OCI-LY7 (cell line): ENCODE results near the gene RAB10. TPM values are rescaled to one million over a fixed set of nuclear protein-coding genes. Genes with fewer than 3 reads are reported as not detected.

Source experiments
- BruUV-seq: library from RNA; stranded (reverse); fragments of 400-500 nt; replicated peaks from 2 replicates; lab custom pipeline; 2021; lab: Mats Ljungman, UMichigan
- CTCF ChIA-PET: fragments of 300-600 bp; sonication (Branson Sonifier 250); formaldehyde crosslinking; loops from one replicate; lab custom pipeline; 2022; ENCODE audit warnings: antibody characterized with exemption; ENCODE audit not compliant: unreplicated experiment; lab: Charles Lee
- POLR2A ChIA-PET: fragments of 300-600 bp; sonication (Branson Sonifier 250); formaldehyde crosslinking; loops from one replicate; lab custom pipeline; 2022; ENCODE audit warnings: antibody characterized with exemption; lab: Charles Lee
- DNase-seq: peaks from one replicate; pipeline ENCODE4 v3.0.0-alpha.2; 2015; ENCODE audit warnings: low spot score
- H2AFZ ChIP-seq: fragments of 200-600 bp; sonication (generic), shearing (Covaris generic); 2 replicates; pipeline ENCODE4 v1.6.1; 2014; ENCODE audit warnings: mild to moderate bottlenecking, antibody characterized with exemption, low read length, moderate library complexity
- H3K27ac ChIP-seq: fragments of 200-600 bp; sonication (generic); 2 replicates; pipeline ENCODE4 v1.5.1; 2014; ENCODE audit warnings: mixed run types, low read depth, mild to moderate bottlenecking, moderate library complexity, low read length, inconsistent platforms; ENCODE audit not compliant: poor library complexity, severe bottlenecking
- H3K36me3 ChIP-seq: fragments of 200-600 bp; sonication (generic); 2 replicates; pipeline ENCODE4 v1.6.1; 2014; ENCODE audit warnings: mild to moderate bottlenecking, antibody characterized with exemption, low read length, moderate library complexity, mixed read lengths; ENCODE audit not compliant: insufficient read depth
- H3K4me1 ChIP-seq: fragments of 200-600 bp; sonication (generic); 2 replicates; pipeline ENCODE4 v1.5.1; 2014; ENCODE audit warnings: mild to moderate bottlenecking, low read length; ENCODE audit not compliant: insufficient read depth, poor library complexity, severe bottlenecking
- H3K4me2 ChIP-seq: fragments of 200-600 bp; sonication (generic); 2 replicates; pipeline ENCODE4 v1.6.1; 2014; ENCODE audit warnings: mild to moderate bottlenecking, low read length
- H3K4me3 ChIP-seq: fragments of 200-600 bp; sonication (generic); 2 replicates; pipeline ENCODE4 v1.5.1; 2014; ENCODE audit warnings: mild to moderate bottlenecking, low read depth, low read length; ENCODE audit not compliant: poor library complexity, severe bottlenecking
- H3K79me2 ChIP-seq: fragments of 200-600 bp; sonication (generic); 2 replicates; pipeline ENCODE4 v1.6.1; 2016; ENCODE audit warnings: low read depth, mild to moderate bottlenecking, low read length, moderate library complexity, mixed read lengths; ENCODE audit not compliant: insufficient read depth
- H3K9me2 ChIP-seq: fragments of 200-600 bp; sonication (generic); 2 replicates; pipeline ENCODE4 v1.6.1; 2016; ENCODE audit warnings: mild to moderate bottlenecking, low read length, mixed read lengths; ENCODE audit not compliant: insufficient read depth
- H3K9me3 ChIP-seq: fragments of 200-600 bp; sonication (generic); 2 replicates; pipeline ENCODE4 v1.6.1; 2014; ENCODE audit warnings: mild to moderate bottlenecking, mixed run types, low read length, mixed read lengths
- H4K20me1 ChIP-seq: fragments of 200-600 bp; sonication (generic); 2 replicates; pipeline ENCODE4 v1.6.1; 2014; ENCODE audit warnings: mild to moderate bottlenecking, antibody characterized with exemption, low read length, moderate library complexity, mixed read lengths; ENCODE audit not compliant: insufficient read depth
- CTCF ChIP-seq: fragments of 200-600 bp; sonication (generic); conservative IDR thresholded peaks from 2 replicates; pipeline ENCODE4 v1.5.1; 2014; ENCODE audit warnings: mild to moderate bottlenecking, antibody characterized with exemption, low read length, moderate library complexity, mixed read lengths
- EZH2phosphoT487 ChIP-seq: fragments of 200-600 bp; sonication (generic); IDR thresholded peaks from 2 replicates; pipeline ENCODE4 v1.6.1; 2018; ENCODE audit warnings: low read depth, borderline replicate concordance, mild to moderate bottlenecking, mixed run types, antibody characterized with exemption, low read length, moderate library complexity, mixed read lengths
- intact Hi-C: fragments of 100-400 bp; cut with micrococcal nuclease; formaldehyde crosslinking; loops from one replicate; pipeline ENCODE4 v1.10.0; 2022; ENCODE audit not compliant: unreplicated experiment
- total RNA-seq, 2 experiments: library from RNA; depleted of rRNA in 1 of 2; stranded (reverse); fragments of >200 nt in 1 of 2; shearing (Covaris generic) in 1 of 2; gene quantifications; 2 replicates each; pipeline ENCODE4 v1.2.3, GENCODE V29; 2014 to 2022

Gene RAB10
- total RNA-seq, 2 experiments from 2014 or later = 58.3 to 96.7 TPM

GRCh38 chr2:26011990-26012856, 21.7 kb upstream of the RAB10 start:
- no peak for DNase-seq
- BruUV-seq = no TSS peak
- Histone ChIP-seq H3K4me3 (no peak overlapping the region), H3K36me3 (no peaks in the 10 kb centered on the region), H3K4me1 (no peaks in the 10 kb centered on the region), H3K9me2 (no peaks in the 10 kb centered on the region), H2AFZ (no peak overlapping the region), H3K79me2 (no peaks in the 10 kb centered on the region), H4K20me1 (no peaks in the 10 kb centered on the region), H3K9me3 (no peaks in the 10 kb centered on the region), H3K27ac (no peak overlapping the region), H3K4me2 (no peak overlapping the region)
- intact Hi-C loops = no loop called here
- TF ChIP-seq CTCF = no peak
- TF ChIP-seq EZH2phosphoT487 = no peak
- ChIA-PET POLR2A (interaction anchor here (0.6 to 0.8 kb wide), 2 partner anchors 11 to 369 kb away, joined by 4 to 5 read pairs; no protein-coding TSS in a partner anchor), CTCF (no interaction called here)

- POLR2A ChIA-PET = no interaction called here
- Histone ChIP-seq H3K4me3 (no peak overlapping the region), H3K27ac (no peak overlapping the region), H3K9me3 (no peaks in the 10 kb centered on the region), H3K4me1 (no peaks in the 10 kb centered on the region), H3K79me2 (no peaks in the 10 kb centered on the region), H3K9me2 (no peaks in the 10 kb centered on the region), H4K20me1 (no peaks in the 10 kb centered on the region), H3K4me2 (no peak overlapping the region), H3K36me3 (no peaks in the 10 kb centered on the region), H2AFZ (no peak overlapping the region)
- no TSS peak for BruUV-seq
- intact Hi-C loops = no loop called here
- no peak for TF ChIP-seq CTCF
- TF ChIP-seq EZH2phosphoT487 = no peak
- CTCF ChIA-PET = no interaction called here
- no peak for DNase-seq
These were observed 20.2 kb upstream of the RAB10 start for GRCh38 chr2:26013668-26014067.
